Measurements from ENCODE around the gene MAP2K2.

MAP2K2 gene

DNA sequence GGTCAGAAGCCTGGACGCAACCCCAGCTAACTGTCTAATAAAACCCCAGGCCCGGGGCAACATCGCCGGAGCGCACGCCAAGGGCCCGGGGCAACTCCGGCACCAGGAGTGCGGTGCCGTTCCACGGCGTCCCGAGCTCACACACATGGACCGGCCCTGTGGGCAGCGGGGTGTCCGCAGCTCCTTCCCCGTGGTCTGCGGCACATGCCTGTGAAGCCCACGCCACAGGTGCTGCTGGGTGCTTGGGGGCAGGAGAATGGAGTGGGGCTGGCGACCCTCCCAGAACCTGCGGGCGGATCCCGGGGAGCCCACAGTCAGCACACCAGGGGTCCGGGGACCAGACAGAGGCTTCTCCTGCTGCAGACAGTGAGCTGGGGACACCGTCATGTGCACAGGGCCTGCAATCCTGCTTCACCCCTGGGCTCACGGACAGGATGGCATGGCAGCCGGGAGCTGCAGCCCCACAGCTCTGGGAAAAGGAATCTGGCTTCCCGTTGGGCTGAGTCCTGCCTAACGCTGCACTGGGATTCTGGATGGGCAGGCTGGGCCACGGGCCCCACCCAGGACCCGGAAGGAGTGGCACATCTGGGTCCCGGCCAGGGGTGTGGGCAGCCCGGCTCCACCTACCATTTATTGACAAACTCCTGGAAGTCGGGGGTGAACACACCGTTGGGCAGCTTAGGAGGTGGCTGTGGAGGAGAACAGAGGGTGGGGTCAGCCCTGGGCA lies 29.0 kb downstream of the MAP2K2 start:
- no peak overlapping the region for H3K27ac ChIP-seq
- no peaks in the 10 kb centered on the region for H3K9me3 ChIP-seq
- H3K4me3 ChIP-seq = no peak overlapping the region
- intact Hi-C loops (cut with DNase I; ENCODE audit: low total_unique reads) = no loop called here
- peaks cover 23 to 86% (median 55%) of the 10 kb centered on the region in 3 donors for H3K36me3 ChIP-seq
- peaks cover 0 to 23% (median 17%) of the 10 kb centered on the region in 4 donors for H3K4me1 ChIP-seq
- no peaks in the 10 kb centered on the region for H3K27me3 ChIP-seq
- no peak for TF ChIP-seq CTCF (IDR thresholded peaks at IDR 0.05)
- DNase-seq = no peak

- Histone ChIP-seq H3K27me3 (no peaks in the 10 kb centered on the region), H3K36me3 (peaks cover 23 to 86% (median 56%) of the 10 kb centered on the region in 3 donors), H3K4me1 (peaks cover 0 to 23% (median 17%) of the 10 kb centered on the region in 4 donors), H3K27ac (no peak overlapping the region), H3K9me3 (no peaks in the 10 kb centered on the region), H3K4me3 (no peak overlapping the region)
- no peak for DNase-seq
- no peak for TF ChIP-seq CTCF (IDR thresholded peaks at IDR 0.05)
- intact Hi-C loops (cut with DNase I; ENCODE audit: low total_unique reads) = no loop called here
These were observed 29.6 kb downstream of the MAP2K2 start for GRCh38 chr19:4094291-4094690.

DNA sequence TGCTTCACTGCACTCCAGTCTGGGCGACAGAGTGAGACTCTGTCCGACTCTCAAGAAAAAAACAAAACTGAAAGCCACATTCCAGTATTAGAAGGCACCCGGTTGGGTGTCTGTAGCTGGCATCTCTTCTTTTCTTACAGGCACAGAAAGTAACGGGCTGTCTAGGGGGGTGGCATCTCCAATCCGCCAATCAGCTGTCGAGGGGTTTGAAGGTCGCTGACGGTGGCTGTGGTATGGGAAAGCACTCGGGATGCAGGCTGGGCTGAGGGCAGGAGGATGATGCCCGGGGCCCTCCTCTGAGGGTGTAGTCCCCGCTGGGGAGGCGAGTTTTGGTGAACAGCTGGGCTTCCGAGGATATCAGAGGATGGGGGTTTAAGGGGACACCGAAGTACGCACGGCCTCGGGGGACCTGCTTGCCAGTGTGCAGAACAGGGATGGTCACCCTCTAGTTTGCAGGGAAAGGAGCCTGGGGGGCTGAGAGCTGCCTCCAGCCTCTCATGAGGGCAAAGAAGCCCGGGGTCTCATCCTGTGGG lies 30.2 kb downstream of the MAP2K2 start:
- no peak for TF ChIP-seq CTCF (IDR thresholded peaks at IDR 0.05)
- Histone ChIP-seq H3K4me1 (peaks cover 0 to 23% (median 17%) of the 10 kb centered on the region in 4 donors), H3K4me3 (no peak overlapping the region), H3K9me3 (no peaks in the 10 kb centered on the region), H3K27ac (no peak overlapping the region), H3K36me3 (peaks cover 18 to 84% (median 53%) of the 10 kb centered on the region in 3 donors), H3K27me3 (no peaks in the 10 kb centered on the region)
- intact Hi-C loops (cut with DNase I; ENCODE audit: low total_unique reads) = no loop called here
- no peak for DNase-seq

GRCh38 chr19:4090356-4091220 lies 33.3 kb downstream of the MAP2K2 start:
- intact Hi-C loops (cut with DNase I; ENCODE audit: low total_unique reads) = no loop called here
- no peak for TF ChIP-seq CTCF (IDR thresholded peaks at IDR 0.05)
- H3K9me3 ChIP-seq = no peaks in the 10 kb centered on the region
- H3K27me3 ChIP-seq = no peaks in the 10 kb centered on the region
- H3K27ac ChIP-seq = no peak overlapping the region
- H3K4me3 ChIP-seq = no peak overlapping the region
- H3K4me1 ChIP-seq = no peaks in the 10 kb centered on the region
- DNase-seq = no peak
- H3K36me3 ChIP-seq = peaks cover 15 to 65% (median 52%) of the 10 kb centered on the region in 3 donors

DNA sequence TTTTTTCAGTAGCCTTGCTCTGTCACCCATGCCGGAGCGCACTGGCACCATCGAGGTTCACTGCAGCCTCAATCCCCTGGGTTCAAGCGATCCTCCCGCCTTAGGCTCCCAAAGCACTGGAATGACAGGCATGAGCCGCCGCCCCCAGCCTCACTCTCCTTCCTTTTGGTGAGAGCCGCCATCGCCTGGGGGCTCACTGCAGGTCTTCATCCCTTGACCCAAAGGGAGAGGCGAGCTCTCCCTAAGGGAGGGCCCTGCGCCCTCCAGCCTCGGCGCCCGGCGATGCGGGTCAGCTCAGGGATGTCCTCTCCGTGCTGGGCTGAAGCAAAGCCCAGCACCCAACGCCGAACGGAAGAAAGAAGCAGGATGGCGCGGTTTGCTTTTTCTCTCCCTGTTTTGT lies 34.0 kb downstream of the MAP2K2 start:
- no peaks in the 10 kb centered on the region for H3K9me3 ChIP-seq
- TF ChIP-seq CTCF (IDR thresholded peaks at IDR 0.05) = no peak
- intact Hi-C loops (cut with DNase I; ENCODE audit: low total_unique reads) = no loop called here
- H3K4me3 ChIP-seq = no peak overlapping the region
- H3K36me3 ChIP-seq = peaks cover 14 to 59% (median 50%) of the 10 kb centered on the region in 3 donors
- H3K4me1 ChIP-seq = no peaks in the 10 kb centered on the region
- no peak overlapping the region for H3K27ac ChIP-seq
- no peak for DNase-seq
- no peaks in the 10 kb centered on the region for H3K27me3 ChIP-seq

Data from tibial artery (tissue), 4 donors.